ENCODE measurements around the gene KLF16.

Gene KLF16

DNA sequence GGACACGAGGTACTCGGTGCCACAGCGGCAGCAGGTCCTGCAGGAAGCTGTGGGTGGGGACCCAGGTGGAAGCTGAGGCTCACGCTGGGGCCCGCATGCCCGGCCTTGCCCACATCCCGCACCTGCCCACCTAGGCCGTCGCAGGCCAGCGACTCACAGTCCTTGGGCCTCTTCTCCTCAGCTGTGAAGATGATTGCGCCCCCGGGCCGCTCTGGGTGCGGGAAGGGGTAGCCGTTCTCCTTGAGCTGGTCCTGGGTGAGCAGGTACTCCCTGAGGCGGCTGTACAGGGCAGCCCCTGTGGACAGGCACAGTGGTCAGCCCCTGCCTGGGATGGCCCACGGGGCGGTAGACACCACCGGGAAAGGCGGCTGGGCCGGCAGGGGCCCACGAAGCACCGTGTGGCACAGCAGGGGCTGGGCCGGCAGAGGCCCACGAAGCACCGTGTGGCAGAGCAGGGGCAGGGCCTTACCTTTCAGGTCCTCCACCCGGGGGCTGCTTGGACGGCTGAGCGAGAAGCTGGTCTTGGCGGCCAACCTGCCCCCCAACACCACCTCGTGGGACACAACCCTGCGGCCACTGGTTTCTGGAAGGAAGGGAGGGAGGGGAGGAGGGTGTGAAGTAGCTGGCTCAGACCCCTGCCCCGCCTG, 44.7 kb downstream of the KLF16 start:
- no peak for DNase-seq

DNA sequence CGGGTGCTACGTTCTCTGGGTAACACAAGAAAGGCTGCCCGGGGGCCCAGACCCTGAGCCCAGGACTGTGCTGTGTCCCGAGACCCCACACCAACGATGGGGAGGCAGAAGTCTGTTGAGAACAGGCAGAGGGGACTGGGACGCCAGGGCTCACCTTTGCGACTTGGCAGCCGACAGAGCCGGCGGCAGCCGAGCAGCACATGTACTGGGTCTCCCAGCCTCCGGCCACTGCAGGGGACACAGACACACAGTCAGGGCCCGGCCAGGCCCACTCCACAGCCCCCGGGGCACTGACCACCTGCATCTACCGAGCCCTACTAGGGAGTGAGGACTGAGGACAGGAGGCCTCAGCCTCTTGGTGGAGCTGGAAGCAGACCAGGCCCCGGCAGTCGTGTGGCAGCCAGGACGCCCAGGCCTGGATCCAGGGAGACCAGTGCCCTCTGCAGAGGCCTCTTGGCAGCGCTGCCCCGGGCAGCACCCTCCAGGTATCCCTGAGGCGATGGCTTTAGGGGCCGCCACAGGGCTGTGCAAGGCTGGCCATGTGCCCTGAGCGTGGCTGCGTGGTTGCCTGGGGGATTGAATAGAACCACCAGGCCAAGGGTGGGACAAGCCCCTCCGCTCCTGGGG, 45.7 kb downstream of the KLF16 start:
- DNase-seq, result no peak

DNA sequence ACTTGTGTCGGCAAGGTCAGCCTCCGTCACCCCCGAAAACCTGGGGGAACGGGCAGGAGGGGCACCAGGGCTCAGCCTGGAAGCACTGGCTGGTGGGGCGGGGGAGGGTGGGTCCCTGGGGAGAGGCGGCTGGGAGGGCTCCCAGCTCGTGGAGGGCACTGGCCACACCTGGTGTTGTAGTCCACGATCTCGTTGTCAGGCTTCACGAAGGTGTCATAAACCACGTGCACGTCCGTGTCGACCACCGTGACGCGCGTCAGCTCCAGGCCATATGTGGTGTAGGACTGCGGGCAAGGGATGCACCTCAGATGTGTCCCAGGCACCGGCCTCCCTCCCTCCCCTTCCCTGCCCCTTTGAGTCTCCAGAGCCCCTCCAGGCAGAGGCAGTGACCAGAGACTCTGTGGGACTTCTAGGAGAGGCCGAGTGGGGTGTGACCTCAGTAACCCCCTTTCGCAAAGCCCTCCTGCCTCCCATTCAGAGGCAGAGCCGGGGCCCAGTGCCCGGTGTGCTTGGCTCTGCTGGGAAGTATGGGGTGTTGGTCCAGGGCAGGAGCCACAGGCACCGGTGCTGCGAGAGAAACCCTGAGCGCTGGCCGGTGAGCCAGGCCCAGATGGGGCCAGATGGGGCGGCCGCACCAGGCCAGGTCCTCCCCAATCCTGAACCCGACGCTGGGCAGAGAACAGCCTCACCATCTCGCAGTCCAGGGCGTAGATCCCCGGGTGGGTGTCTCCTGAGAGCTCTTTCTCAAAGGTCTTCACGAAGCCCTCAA, 46.7 kb downstream of the KLF16 start:
- DNase-seq, result no peak

DNA sequence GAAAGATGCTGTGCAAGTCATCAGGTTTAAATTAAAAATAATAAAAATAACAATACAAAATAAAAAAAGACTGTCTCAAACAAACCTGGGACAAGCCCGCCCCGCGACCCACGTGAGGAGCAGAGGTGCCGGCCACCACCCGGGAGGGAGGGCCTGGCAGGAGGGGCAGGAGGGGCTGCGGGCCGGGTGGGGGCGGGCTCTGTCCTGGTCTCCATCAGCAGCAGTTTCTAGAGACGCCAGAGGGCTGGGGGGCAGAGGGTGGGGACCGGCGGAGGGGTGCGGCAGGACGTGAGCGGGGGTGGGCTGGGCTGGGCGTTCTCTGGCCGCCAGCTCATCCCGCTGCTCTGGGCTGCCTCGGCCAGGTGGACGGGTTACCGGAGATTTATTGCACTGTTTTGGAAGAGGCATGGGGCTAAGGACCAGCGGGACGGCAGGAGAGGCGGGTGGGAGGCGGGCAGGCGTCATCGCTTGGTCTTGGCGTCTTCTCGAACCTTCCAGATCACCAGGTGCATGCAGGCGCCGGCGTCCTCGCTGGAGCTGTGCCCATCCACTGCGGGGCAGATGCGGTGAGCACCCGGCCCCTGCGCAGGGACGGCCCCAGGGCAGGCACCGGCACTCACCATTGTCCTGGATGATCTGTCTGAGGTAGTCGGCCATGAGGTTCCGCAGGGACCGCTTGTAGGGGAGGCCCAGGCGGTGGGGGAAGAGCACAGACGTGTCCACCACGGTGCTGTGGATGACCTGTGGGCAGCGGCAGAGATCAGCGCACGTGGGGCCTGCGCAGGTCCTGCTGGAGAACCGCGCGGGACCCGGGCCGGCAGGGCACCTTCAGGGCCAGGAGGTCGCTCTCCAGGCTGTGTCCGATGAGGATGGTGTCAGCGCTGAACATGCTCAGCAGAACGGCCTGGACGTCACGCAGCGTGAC, 47.5 kb downstream of the KLF16 start:
- DNase-seq, result no peak

DNA sequence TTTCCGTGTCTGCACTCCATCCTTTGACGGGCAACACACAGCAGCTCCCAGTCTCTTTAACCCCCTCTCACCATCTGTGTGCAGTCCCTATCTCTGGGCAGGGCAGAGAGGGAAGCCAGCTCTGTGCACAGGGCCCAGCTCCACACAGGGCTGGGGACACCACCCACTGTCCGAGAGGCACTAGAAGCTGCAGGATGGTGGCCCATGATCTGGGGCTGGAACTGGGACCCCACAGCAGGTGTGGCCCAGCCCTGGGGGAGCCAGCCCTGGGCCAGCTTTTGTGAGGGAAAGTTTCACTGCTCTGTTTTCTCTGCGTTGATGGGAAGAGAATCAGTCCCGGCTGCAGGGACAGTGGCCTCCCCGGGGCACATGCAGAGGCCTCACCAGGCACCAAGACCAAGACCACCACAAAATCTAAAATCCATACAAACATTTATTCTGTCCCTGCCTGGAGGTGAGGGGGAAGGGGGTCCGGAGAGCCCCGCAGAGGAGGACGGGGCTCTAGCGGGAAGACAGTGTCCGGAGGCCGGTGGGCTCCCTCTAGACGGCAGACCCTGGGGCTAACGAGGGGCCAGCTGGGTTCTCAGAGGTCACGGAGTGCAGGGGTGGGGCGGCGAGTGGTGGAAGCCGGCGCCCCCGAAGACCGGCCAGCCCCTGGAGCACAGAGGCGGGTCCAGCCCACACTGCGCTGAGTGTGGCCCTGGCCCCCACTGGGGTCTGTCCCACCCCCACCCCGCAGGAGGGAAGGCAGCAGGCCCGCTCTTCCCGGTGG, 48.4 kb downstream of the KLF16 start:
- no peak for DNase-seq

DNA sequence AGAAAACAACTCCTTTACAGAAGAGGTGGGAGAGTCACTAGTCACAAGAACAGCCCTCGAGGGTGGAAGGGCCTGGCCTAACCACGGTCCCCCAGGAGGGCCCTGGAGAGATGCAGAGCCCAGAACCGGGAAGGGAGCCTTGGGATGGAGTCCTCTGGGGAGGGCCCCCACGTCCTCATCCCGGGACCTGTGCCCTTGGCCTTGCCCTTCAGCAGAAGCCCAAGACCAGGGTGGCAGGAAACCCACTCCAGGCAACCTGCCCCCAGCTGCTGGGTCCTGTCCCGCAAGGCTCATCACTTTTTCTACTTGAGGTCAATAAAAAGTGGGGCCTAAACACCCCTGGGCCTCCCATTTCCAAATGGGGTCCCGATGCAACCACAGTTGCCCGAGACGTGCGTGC, 49.0 kb downstream of the KLF16 start:
- DNase-seq, result no peak

DNA sequence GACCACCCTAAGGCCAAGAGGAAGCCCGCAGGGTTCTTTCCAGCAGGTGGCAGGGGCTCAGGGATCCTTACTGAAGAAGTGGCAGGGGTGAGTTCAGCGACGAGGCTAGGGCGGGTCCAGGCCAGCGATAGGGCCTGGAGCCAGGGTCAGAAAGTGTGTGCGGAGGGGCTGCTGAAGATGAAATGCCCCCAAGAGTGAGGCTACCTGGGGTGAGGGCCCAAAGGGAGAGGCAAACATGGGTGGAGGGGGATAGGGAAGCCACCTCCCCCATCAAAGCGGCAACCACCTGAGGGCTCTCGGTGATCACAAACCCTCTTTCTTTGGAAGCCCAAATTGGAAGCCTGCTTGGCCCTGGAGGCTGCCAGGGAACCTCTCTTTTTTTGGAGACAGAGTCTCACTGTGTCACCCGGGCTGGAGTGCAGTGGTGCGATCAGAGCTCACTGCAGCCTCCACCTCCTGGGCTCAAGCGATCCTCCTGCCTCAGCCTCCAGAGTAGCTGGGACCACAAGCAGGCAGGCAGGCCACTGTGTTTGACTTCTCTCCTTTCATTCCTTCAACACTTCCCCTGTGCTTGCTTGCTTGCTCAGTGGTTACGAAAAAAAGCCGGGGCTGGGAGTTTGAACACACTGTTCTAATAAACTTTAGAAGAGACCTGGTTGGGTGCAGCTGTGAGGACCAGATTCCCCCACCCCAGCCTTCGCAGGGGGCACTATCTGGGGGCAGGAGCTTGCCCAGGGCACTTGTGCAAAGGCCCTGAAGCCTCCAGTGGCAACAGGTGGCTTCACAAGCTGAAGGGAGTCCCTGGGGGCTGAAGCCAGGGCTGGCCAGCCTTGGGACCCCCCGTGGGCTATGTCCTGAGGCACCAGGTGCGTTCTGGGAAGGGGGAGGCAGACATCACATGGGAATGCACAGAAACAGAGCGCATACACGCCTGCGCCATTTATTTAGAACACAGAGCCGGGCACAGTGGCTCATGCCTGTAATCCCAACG, 49.9 kb downstream of the KLF16 start:
- DNase-seq, result no peak

DNA sequence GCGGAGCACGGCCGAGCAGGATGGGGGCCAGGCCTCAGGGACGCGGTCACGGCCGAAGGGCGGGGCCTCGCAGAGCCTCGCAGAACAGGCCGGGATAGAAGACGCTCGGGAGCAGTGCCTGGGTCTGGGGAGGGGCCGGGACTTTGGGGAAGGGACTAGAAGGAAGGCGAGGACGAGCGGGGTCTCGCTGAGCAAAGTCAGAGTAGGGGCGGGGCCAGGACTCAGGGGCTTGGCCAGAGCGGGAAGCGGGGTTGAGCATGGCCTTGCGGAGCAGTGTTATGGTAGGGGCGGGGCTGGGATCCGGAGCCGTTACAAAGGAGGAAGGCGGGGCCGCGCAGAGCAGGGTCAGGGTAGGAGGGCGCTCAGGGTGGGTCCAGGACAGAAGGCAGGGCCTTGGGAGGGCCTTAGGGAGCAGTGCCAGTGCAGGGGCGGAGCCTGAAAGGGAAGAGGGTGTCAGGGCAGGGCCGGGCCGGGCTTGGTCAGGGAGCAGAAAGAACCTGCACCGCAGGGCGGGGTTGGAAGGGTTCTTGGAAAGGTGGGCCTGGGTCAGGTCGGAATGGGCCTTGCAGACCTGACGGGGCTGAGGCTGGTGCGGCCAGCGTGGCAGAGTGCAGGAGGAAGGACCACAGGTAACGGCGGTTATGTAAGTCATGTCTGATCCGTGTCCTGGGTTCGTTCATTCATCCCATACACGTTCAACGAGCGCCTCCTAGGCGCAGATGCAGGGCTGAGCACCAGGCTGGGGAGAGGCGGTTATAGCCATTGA, 50.8 kb downstream of the KLF16 start:
- peak; percentile 99 for DNase-seq

DNA sequence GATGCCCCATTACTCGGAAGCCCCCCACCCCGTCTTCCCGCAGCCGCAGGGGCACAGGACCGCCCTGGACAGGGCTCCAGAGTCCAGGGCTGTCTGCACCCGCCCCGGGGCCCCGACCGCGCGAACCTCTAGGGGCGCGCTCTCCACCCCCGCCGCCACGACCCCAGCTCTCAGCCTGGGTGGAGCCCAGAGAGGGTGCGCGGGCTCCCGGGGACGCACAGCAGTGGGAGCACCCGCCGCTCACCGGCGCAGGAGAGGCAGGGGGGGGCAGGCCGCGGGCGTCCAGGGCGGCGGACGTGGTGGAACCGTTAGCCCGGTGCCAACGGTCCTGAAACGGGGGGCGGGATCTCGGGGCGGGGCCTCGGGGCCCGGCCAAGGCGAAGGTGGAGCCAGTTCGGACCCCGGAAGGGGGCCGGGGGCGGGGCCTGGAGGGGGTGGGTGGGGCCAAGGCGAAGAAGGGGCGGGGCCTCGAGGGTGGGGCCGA, 51.4 kb downstream of the KLF16 start, which contains the start of gene ATP8B3:
Gene ATP8B3, minus strand, starts transcription at position 335 of the 484 bp plus-strand sequence. CDS start 540 bp downstream, outside the sequence.
- DNase-seq, result no peak

DNA sequence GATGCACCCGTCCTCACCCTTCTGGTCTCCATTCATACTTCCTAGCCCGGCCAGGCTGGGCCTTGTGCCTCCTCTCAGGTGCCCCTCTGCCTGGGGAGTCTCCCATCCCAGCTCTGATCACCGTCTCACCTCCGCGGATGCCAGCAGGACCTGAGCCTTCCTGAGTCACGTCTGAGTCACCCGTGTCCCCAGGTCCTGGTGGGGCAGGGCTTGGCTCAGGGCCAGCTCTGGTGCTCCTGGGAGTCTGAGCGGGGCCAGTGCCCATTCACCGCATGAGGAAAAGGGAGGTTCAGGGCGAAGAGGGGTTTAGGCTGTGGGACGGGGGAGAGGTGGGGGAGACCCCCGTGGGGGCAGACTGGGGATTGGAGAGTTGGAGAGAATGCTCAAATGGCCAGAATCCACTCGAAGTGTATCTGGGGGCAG, 51.9 kb downstream of the KLF16 start:
- peak; percentile 80 for DNase-seq

DNA sequence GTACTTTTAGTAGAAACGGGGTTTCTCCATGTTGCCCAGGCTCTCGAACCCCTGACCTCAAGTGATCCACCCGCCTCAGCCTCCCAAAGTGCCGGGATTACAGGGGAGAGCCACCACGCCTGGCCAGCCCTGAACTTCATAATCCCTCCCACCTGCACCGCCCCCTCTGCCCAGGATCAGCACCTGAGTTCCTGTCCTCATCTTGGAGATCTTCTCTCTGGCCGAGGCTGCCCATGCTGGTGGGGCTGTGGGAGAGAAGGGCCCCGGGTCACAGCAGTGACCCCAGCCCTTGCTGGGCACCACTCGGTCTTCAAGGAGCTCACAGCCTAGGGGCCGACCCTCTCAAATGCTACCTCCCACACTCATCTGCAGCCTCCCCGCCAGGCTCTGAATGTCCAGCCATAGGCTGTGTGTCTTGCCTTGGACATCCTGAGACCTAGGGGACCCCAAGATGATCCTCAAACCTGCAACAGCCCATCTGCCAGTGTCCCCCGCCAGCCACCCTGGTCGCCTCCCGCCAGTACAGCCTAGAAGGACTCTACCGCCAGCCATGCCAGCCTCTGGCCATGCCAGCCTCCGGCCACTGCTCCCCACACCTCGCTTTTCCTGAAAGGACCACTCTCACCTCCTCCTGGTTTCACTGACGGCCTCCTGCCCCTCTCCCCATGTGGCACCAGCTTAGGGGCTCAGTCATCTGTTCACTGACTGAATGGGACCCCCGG, 52.8 kb downstream of the KLF16 start:
- no peak for DNase-seq

DNA sequence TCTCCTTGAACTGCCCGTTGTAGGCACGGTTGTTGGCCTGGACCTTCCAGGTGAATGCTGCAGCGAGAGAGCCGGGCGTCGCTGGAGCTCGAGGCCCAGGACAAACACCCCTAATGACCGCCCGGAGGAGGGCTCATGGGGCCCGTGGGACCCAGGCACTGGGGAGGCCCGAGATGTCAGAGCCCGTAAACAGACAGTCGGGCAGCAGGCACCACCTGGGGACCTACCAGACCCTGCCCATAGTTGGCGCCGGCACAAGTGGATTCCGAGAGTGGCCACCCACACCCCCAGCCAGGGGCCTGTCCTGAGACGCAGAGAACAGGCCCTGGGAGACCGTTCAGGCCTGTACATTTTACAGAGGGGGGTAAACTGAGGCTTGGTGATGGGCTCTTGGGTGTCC, 53.7 kb downstream of the KLF16 start:
- DNase-seq, result no peak

DNA sequence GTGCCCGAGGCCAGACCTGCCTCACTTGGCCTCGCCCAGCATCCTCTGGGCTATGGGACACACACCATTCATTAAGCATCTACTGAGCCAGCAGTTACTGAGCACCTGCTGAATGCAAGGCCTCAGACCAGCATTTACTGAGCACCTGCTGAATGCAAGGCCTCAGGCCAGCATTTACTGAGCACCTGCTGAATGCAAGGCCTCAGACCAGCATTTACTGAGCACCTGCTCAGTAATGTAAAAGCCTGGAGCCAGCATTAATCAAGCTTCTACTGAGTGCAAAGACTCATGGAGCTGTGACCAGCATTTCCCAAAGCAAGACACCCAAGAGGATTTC, 55.0 kb downstream of the KLF16 start:
- no peak for DNase-seq

DNA sequence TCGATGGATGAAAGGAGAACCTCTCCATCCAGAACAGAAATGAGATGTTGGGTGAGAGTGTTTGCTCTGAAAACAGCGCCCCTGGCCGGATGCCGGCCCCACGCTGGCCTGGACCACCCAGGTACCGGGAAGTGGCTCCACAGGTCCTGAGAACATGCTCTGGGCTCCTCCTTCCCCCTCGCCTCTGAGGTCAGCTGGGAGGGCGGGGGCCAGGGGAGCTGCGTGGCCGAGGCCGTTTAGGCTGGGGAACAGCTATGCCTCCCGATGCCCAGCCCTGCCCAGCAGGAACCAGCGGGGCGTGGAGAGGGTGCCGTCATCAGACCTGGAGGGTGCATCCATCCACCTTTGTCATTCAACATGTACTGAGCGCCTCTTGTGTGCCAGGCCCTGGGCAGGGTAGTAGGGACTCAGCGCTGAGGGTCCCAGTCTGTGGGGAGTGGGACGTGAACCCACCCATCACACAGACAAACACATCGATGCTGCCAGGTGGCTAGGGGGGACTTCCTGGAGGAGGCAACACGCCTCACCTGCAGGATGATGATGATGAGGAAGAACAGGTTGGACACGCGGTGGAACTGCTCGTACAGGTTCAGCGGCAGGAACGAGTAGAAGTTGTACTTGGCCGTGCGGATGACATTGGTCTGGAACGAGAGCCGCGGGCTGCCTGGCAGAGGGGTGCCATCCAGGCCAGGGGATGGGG, 55.5 kb downstream of the KLF16 start:
- DNase-seq, result no peak

DNA sequence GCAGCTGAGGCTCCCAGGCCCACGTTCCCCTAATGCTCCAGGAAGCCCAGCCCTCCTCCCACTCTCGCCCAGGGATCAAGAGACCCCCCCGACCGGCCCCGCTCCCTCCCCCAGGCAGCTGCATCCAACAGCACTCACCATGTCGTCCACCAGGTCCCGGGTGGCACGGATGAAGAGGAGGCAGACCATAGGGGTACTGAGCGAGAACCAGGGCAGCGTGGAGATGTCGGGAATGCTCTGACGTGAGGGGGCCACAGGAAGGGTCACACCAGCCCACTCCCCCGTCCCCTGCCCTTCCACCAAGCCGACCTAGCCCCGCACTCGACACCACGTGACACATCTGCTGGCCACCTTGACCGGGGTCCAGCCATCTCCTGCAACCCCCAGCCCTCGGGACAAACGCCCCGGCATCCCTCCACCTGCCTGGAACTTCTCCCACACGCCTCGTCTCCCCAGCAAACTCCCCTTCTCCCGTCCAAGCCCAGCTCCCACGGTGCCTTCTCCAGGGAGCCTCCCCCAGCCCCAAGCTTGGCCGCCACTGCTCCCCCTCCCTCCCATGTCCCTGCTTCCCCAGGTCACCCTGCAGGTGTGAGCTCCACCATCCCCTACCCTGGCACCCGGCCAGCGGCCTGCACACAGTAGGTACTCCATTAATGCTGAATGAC, 56.2 kb downstream of the KLF16 start:
- no peak for DNase-seq

DNA sequence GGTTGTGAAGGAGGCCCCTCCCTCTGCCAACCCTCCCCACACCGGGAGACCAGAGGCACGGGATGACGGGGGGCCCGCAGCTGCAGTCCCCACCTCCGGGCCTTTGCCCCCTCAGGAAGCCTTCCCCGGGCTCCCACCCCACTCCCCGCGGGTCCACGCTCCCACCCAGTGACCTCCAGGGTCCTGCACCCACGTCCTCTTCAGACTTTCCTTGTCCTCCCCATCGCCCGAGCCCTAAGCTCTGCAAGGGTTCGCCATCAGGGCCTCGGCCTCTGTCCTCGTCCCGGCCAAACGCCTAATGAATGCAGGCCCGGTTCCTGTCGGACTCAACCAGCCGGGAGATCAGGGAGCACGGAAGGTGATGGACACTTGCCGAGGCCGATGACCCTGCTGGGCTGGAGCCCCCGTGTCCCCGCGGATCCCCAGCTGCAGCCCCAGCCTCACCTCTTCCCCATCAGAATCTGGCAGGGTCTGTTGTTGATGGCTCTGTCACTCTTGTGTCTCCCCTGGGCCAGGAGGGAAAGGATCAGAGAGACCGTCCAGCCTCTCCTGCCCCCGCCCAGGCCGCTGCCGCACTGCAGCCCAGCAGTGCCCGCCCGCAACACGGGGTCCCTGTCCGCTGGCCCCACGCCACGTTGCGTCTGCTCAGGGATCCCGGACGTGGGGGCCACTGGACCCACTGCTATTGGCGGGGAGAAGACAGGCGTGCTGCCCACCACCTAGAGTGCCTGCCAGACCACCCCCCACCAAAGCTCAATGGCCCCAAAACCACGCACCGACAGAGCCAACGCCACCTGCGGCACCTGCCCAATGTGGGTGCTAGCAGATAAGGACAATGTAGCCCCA, 57.0 kb downstream of the KLF16 start:
- DNase-seq, result no peak
